ENCODE data around the gene IFNW1. TPM values are rescaled to one million over a fixed set of nuclear protein-coding genes. Genes with fewer than 3 reads are reported as not detected.
A peak's percentile ranks its signal among the peaks of the same experiment; 100 is the strongest.

IFNW1 gene
- total RNA-seq, 1 donor from 2014 or later: not detected

GRCh38 chr9:21119093-21119770, 22.4 kb downstream of the IFNW1 start:
- ATAC-seq (peak; percentile 42), DNase-seq (ENCODE audit: missing footprints) (no peak)
- intact Hi-C loops (cut with DNase I): loop anchor here (10.0 kb wide), 2 partner anchors 174 to 764 kb away; no protein-coding TSS in a partner anchor

GRCh38 chr9:21114311-21114710, 27.3 kb downstream of the IFNW1 start:
- ATAC-seq: no peak
- DNase-seq (ENCODE audit: missing footprints): no peak
- intact Hi-C loops (cut with DNase I): loop anchor here (5.0 to 10.0 kb wide), 4 partner anchors 170 to 1187 kb away; no protein-coding TSS in a partner anchor

GRCh38 chr9:21110708-21111576, 30.7 kb downstream of the IFNW1 start:
- intact Hi-C loops (cut with DNase I): loop anchor here (5.0 to 10.0 kb wide), 4 partner anchors 166 to 1184 kb away; no protein-coding TSS in a partner anchor
- ATAC-seq: peak; percentile 65
- DNase-seq (ENCODE audit: missing footprints): no peak

GRCh38 chr9:21104787-21105186, 36.8 kb downstream of the IFNW1 start:
- intact Hi-C loops (cut with DNase I): no loop called here
- ATAC-seq: no peak
- no peak for DNase-seq (ENCODE audit: missing footprints)

- intact Hi-C loops (cut with DNase I): no loop called here
- ATAC-seq: no peak
- DNase-seq (ENCODE audit: missing footprints): no peak
Measured at GRCh38 chr9:21102305-21102704, 39.3 kb downstream of the IFNW1 start.

GRCh38 chr9:21097817-21098216, 43.8 kb downstream of the IFNW1 start:
- DNase-seq (ENCODE audit: missing footprints) (no peak), ATAC-seq (no peak)
- intact Hi-C loops (cut with DNase I): no loop called here

- ATAC-seq: peak; percentile 42
Measured at GRCh38 chr9:21096901-21097255, 44.8 kb downstream of the IFNW1 start.

GRCh38 chr9:21096172-21096900, 45.3 kb downstream of the IFNW1 start:
- intact Hi-C loops (cut with DNase I): no loop called here
- ATAC-seq: peak; percentile 77
- no peak for DNase-seq (ENCODE audit: missing footprints)

More at GRCh38 chr9:21096901-21097255, 44.8 kb downstream of the IFNW1 start:
- intact Hi-C loops (cut with DNase I): no loop called here
- DNase-seq (ENCODE audit: missing footprints): no peak

GRCh38 chr9:21095561-21095960, 46.1 kb downstream of the IFNW1 start:
- DNase-seq (ENCODE audit: missing footprints) (no peak), ATAC-seq (no peak)
- intact Hi-C loops (cut with DNase I): no loop called here

Other genes with a start within 250 kb of the IFNW1 start
- 1.1 TPM for gene HACD4, start 110.2 kb downstream of the IFNW1 start, total RNA-seq
- not detected for gene IFNB1, start 63.9 kb downstream of the IFNW1 start, total RNA-seq
- not detected for gene IFNA21, start 24.8 kb upstream of the IFNW1 start, total RNA-seq
- not detected for gene IFNA4, start 45.8 kb upstream of the IFNW1 start, total RNA-seq
- not detected for gene IFNA7, start 60.4 kb upstream of the IFNW1 start, total RNA-seq
- not detected for gene IFNA10, start 65.3 kb upstream of the IFNW1 start, total RNA-seq
- not detected for gene IFNA16, start 75.5 kb upstream of the IFNW1 start, total RNA-seq
- not detected for gene IFNA17, start 86.4 kb upstream of the IFNW1 start, total RNA-seq
- not detected for gene IFNA14, start 98.2 kb upstream of the IFNW1 start, total RNA-seq
- not detected for gene IFNA5, start 163.5 kb upstream of the IFNW1 start, total RNA-seq
- gene KLHL9, start 193.6 kb upstream of the IFNW1 start, total RNA-seq: 12.2 TPM
- not detected for gene IFNA6, start 209.1 kb upstream of the IFNW1 start, total RNA-seq
- gene IFNA13, start 226.2 kb upstream of the IFNW1 start, total RNA-seq: not detected
- not detected for gene IFNA2, start 243.6 kb upstream of the IFNW1 start, total RNA-seq